Endodermal cell (in vitro differentiated cells): ENCODE measurements around the gene DAPK1. TPM values are rescaled to one million over a fixed set of nuclear protein-coding genes. Genes with fewer than 3 reads are reported as not detected.
A peak's percentile ranks its signal among the peaks of the same experiment; 100 is the strongest.

Source experiments
- DNase-seq: peaks from one replicate; pipeline ENCODE4 v3.0.0-alpha.2; 2017
- H3K27ac ChIP-seq: 2 replicates; pipeline ENCODE4 v1.5.1; 2013; ENCODE audit warnings: mild to moderate bottlenecking, low read depth, low read length, moderate library complexity
- H3K27me3 ChIP-seq: 2 replicates; pipeline ENCODE4 v1.6.1; 2013; ENCODE audit warnings: mild to moderate bottlenecking, low read length, moderate library complexity; ENCODE audit not compliant: insufficient read depth, control insufficient read depth, poor library complexity, severe bottlenecking
- H3K36me3 ChIP-seq: 2 replicates; pipeline ENCODE4 v1.7.0; 2013; ENCODE audit warnings: mild to moderate bottlenecking, low read length, moderate library complexity; ENCODE audit not compliant: control insufficient read depth, insufficient read depth
- H3K4me1 ChIP-seq: one replicate; pipeline ENCODE4 v1.7.0; 2013; ENCODE audit warnings: low read length; ENCODE audit not compliant: control insufficient read depth, insufficient read depth
- H3K4me3 ChIP-seq: 2 replicates; pipeline ENCODE4 v1.5.1; 2013; ENCODE audit warnings: mild to moderate bottlenecking, low read length, moderate library complexity
- H3K9ac ChIP-seq: 2 replicates; pipeline ENCODE4 v1.6.1; 2013; ENCODE audit warnings: mild to moderate bottlenecking, low read length, moderate library complexity; ENCODE audit not compliant: poor library complexity, severe bottlenecking; ENCODE audit errors: extremely low read depth
- H3K9me3 ChIP-seq: 2 replicates; pipeline ENCODE4 v1.6.1; 2013; ENCODE audit warnings: mild to moderate bottlenecking, low read length, moderate library complexity; ENCODE audit not compliant: control insufficient read depth
- H3K27ac Mint-ChIP-seq: 2 replicates; pipeline ENCODE4 v1.8.0; 2020; ENCODE audit warnings: mixed read lengths
- H3K27me3 Mint-ChIP-seq: 2 replicates; pipeline ENCODE4 v1.8.0; 2021; ENCODE audit warnings: mild to moderate bottlenecking, mixed read lengths; ENCODE audit not compliant: insufficient read depth
- H3K36me3 Mint-ChIP-seq: 2 replicates; pipeline ENCODE4 v1.8.0; 2020; ENCODE audit warnings: low read depth, mixed read lengths
- H3K4me1 Mint-ChIP-seq: 2 replicates; pipeline ENCODE4 v1.8.0; 2020; ENCODE audit warnings: mixed read lengths
- H3K4me3 Mint-ChIP-seq: 2 replicates; pipeline ENCODE4 v1.8.0; 2020; ENCODE audit warnings: mild to moderate bottlenecking, moderate library complexity, mixed read lengths
- H3K9me3 Mint-ChIP-seq: 2 replicates; pipeline ENCODE4 v1.8.0; 2020; ENCODE audit warnings: mild to moderate bottlenecking, mixed read lengths
- WGBS, 2 experiments: methylation state at CpG; one replicate each; pipeline versions ENCODE4 v1.1.5 to v1.1.7; 2013; ENCODE audit warnings: missing lambda C conversion rate in 2 of 2, mixed read lengths in 1 of 2; ENCODE audit not compliant: insufficient coverage in 1 of 2, insufficient read length in 1 of 2; 5-methylcytosine and 5-hydroxymethylcytosine counted together
- total RNA-seq, 2 donors: library from RNA; stranded (reverse); fragmentation: NEBNext Ultra II Directional in 1 of 2; extraction: Animal tissue kit (Norgen Biotek cat#: 25700) in 1 of 2; gene quantifications; 2 replicates in 1 of 2; 3 replicates in 1 of 2; pipeline ENCODE4 v1.2.1, GENCODE V29; 2021
- TF ChIP-seq, protein P1 (sequence below): fragments of 200-600 bp; sonication (generic); conservative IDR thresholded peaks from 2 replicates; pipeline ENCODE4 v1.5.0; 2021; ENCODE audit warnings: antibody characterized with exemption, mild to moderate bottlenecking

The DAPK1 gene
- total RNA-seq, 2 donors from 2014 or later, result 117 to 139 TPM

DNA sequence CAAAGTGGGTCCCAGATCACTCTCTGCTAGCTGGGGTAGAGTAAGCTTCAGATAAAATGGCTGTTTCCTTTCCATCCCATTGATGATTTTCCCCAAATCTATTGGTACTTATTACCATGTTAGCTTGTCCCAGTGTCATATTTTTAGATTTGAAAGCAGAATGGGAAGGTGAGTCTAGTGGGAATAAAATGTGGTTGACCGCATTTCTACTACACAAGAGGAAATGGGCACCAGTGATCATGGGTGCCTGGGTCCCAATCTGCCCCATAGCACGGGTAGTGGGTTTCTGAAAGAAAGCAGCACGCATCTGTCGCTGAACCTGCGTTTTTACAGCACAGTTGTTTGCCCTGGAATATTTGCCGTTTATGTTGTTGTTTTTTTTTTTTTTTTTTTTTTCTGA is 20.1 kb downstream of the DAPK1 start:
- Histone ChIP-seq H3K4me3 (no peak overlapping the region), H3K36me3 (peaks cover 51% of the 10 kb centered on the region), H3K9me3 (no peaks in the 10 kb centered on the region), H3K9ac (no peak overlapping the region), H3K4me1 (peaks cover 14% of the 10 kb centered on the region), H3K27ac (no peak overlapping the region), H3K27me3 (no peaks in the 10 kb centered on the region)
- peaks cover 35% of the 10 kb centered on the region for H3K36me3 Mint-ChIP-seq
- H3K27ac Mint-ChIP-seq, result no peak overlapping the region
- H3K9me3 Mint-ChIP-seq, result peaks cover 2% of the 10 kb centered on the region
- TF ChIP-seq, protein P1, sequence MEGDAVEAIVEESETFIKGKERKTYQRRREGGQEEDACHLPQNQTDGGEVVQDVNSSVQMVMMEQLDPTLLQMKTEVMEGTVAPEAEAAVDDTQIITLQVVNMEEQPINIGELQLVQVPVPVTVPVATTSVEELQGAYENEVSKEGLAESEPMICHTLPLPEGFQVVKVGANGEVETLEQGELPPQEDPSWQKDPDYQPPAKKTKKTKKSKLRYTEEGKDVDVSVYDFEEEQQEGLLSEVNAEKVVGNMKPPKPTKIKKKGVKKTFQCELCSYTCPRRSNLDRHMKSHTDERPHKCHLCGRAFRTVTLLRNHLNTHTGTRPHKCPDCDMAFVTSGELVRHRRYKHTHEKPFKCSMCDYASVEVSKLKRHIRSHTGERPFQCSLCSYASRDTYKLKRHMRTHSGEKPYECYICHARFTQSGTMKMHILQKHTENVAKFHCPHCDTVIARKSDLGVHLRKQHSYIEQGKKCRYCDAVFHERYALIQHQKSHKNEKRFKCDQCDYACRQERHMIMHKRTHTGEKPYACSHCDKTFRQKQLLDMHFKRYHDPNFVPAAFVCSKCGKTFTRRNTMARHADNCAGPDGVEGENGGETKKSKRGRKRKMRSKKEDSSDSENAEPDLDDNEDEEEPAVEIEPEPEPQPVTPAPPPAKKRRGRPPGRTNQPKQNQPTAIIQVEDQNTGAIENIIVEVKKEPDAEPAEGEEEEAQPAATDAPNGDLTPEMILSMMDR, result no peak
- H3K27me3 Mint-ChIP-seq, result no peaks in the 10 kb centered on the region
- 91 to 100% methylated on average over 2 to 6 of the region's 6 CpGs for WGBS, 2 experiments
- no peak overlapping the region for H3K4me3 Mint-ChIP-seq
- H3K4me1 Mint-ChIP-seq, result peaks cover 53% of the 10 kb centered on the region
- DNase-seq, result no peak

DNA sequence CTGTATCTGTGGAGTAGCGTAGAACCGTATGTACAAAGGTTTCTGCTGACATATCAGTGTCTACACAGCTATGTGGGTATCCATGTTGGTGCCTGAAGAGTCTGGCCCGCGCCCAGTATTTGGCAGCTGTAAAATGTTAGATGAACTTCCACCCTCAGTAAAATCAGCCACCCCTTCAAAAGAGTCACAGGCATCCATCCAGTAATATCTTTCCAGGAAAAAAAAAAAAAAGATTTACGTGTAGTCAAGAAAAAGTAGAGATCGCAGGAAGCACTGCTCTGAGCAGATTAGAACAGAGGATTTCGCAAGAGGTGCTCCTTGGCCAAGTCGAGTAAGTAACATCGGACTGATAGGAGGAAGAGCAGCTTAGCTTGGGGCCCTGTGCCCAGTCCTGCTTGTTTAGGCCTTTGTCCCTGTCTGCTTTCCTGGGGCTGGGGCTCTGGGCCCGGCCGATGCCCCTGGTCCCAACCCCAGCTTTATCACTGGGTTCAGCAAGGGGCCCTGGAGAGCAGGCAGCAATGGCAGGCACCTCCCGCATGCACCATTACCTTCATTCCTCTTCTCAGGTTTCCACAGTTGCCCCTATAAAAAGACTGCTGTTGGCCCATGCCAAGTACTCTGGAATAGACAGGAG is 21.2 kb downstream of the DAPK1 start:
- Mint-ChIP-seq H3K27me3 (no peaks in the 10 kb centered on the region), H3K4me1 (peaks cover 61% of the 10 kb centered on the region), H3K36me3 (peaks cover 28% of the 10 kb centered on the region), H3K9me3 (peaks cover 2% of the 10 kb centered on the region), H3K27ac (no peak overlapping the region), H3K4me3 (no peak overlapping the region)
- Histone ChIP-seq H3K27me3 (no peaks in the 10 kb centered on the region), H3K9ac (no peak overlapping the region), H3K9me3 (no peaks in the 10 kb centered on the region), H3K27ac (no peak overlapping the region), H3K4me1 (peaks cover 14% of the 10 kb centered on the region), H3K36me3 (peaks cover 51% of the 10 kb centered on the region), H3K4me3 (no peak overlapping the region)
- 93 to 94% methylated on average over 11 to 12 of the region's 12 CpGs for WGBS, 2 experiments
- no peak for DNase-seq
- TF ChIP-seq, protein P1, result no peak

DNA sequence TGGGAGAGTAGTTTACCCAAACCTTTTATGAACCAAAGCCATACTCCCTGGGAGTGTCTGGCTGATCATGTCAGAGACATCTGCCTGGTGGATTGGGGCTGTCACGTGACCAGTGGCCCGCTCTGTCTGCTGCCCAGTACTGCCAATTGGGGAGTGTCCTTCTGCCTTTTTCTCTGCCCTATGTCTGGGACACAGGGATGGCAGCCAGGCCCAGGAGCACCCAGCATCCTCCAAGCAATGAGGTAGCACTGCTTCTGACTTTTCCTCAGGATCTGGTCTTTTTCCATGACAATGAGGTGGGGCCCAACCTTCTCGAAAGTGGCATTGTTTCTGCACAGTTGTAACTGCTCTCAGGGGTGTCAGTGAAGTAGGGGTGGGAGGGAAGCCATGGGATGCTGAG is 21.8 kb downstream of the DAPK1 start:
- Histone ChIP-seq H3K27me3 (no peaks in the 10 kb centered on the region), H3K36me3 (peaks cover 45% of the 10 kb centered on the region), H3K27ac (no peak overlapping the region), H3K9me3 (no peaks in the 10 kb centered on the region), H3K4me1 (peaks cover 14% of the 10 kb centered on the region), H3K4me3 (no peak overlapping the region), H3K9ac (no peak overlapping the region)
- H3K36me3 Mint-ChIP-seq, result peaks cover 31% of the 10 kb centered on the region
- WGBS, 2 experiments, result 64 to 85% methylated on average over 2 to 3 of the region's 3 CpGs
- H3K27ac Mint-ChIP-seq, result no peak overlapping the region
- peaks cover 63% of the 10 kb centered on the region for H3K4me1 Mint-ChIP-seq
- DNase-seq, result peak; percentile 60
- no peaks in the 10 kb centered on the region for H3K27me3 Mint-ChIP-seq
- H3K9me3 Mint-ChIP-seq, result peaks cover 2% of the 10 kb centered on the region
- H3K4me3 Mint-ChIP-seq, result no peak overlapping the region
- TF ChIP-seq, protein P1, result no peak
